Tibial artery (tissue), 4 donors: ENCODE results near the gene SPTBN4.
"Not testable (repeated sequence)": the region's sequence is repeated elsewhere in the genome, so short reads cannot be mapped to it uniquely, and the experiment has no call there.

Experiments used
- DNase-seq, 2 donors: peaks; one replicate each; pipeline ENCODE4 v3.0.0-alpha.2; 2019
- H3K27ac ChIP-seq, 2 donors: fragments of 200-600 bp; sonication (generic) in 1 of 2; 1 replicate in 1 of 2; 2 replicates in 1 of 2; pipeline ENCODE4 v1.5.1; 2018 to 2019; ENCODE audit warnings: mild to moderate bottlenecking in 1 of 2
- H3K27me3 ChIP-seq, 2 donors: fragments of 200-600 bp; sonication (generic) in 1 of 2; one replicate each; pipeline versions ENCODE4 v1.5.1 to v1.6.0; 2016 to 2019
- H3K36me3 ChIP-seq, 3 donors: fragments of 200-600 bp; sonication (generic) in 2 of 3; one replicate each; pipeline ENCODE4 v1.5.1; 2016 to 2019; ENCODE audit warnings: mild to moderate bottlenecking in 2 of 3
- H3K4me1 ChIP-seq, 4 donors: fragments of 200-600 bp; sonication (generic) in 2 of 4; 1 replicate in 3 of 4; 2 replicates in 1 of 4; pipeline ENCODE4 v1.5.1; 2016 to 2019
- H3K4me3 ChIP-seq, 2 donors: fragments of 200-600 bp; sonication (generic) in 1 of 2; 1 replicate in 1 of 2; 2 replicates in 1 of 2; pipeline ENCODE4 v1.5.1; 2018 to 2019; ENCODE audit warnings: mild to moderate bottlenecking in 2 of 2
- H3K9me3 ChIP-seq, 3 donors: fragments of 200-600 bp; sonication (generic) in 1 of 3; one replicate each; pipeline ENCODE4 v1.5.1; 2016 to 2019
- intact Hi-C: fragments of 100-400 bp; cut with DNase I; formaldehyde crosslinking; loops from one replicate; pipeline ENCODE4 v1.15.0; 2023; ENCODE audit warnings: low total_unique reads
- TF ChIP-seq, protein P1 (sequence below), 2 experiments: fragments of 200-600 bp in 1 of 2; fragments of 450-650 bp in 1 of 2; IDR thresholded peaks; one replicate each; pipeline ENCODE4 v1.5.1; 2017 to 2019; ENCODE audit warnings: antibody characterized with exemption in 2 of 2, mild to moderate bottlenecking in 1 of 2, moderate library complexity in 1 of 2

The SPTBN4 gene

DNA sequence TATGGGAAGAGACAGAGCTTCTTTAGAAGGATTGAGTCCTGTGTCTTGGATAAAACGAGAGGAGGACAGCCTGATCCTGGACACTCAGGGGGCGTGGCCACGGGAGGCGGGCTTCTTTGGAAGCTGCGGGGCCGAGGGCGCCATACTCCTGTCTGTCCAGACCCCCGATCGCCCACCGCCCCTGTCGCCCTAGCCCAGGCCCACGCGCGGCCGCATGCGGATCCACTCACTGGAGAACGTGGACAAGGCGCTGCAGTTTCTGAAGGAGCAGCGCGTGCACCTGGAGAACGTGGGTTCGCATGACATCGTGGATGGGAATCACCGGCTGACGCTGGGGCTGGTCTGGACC is 23.1 kb downstream of the SPTBN4 start:
- intact Hi-C loops, result no loop called here
- DNase-seq, result no peak
- Histone ChIP-seq H3K9me3 (no peaks in the 10 kb centered on the region), H3K36me3 (no peaks in the 10 kb centered on the region), H3K27ac (no peak overlapping the region), H3K4me1 (no peaks in the 10 kb centered on the region), H3K27me3 (peaks cover 0 to 20% of the 10 kb centered on the region in 2 donors), H3K4me3 (no peak overlapping the region)
- TF ChIP-seq, protein P1, sequence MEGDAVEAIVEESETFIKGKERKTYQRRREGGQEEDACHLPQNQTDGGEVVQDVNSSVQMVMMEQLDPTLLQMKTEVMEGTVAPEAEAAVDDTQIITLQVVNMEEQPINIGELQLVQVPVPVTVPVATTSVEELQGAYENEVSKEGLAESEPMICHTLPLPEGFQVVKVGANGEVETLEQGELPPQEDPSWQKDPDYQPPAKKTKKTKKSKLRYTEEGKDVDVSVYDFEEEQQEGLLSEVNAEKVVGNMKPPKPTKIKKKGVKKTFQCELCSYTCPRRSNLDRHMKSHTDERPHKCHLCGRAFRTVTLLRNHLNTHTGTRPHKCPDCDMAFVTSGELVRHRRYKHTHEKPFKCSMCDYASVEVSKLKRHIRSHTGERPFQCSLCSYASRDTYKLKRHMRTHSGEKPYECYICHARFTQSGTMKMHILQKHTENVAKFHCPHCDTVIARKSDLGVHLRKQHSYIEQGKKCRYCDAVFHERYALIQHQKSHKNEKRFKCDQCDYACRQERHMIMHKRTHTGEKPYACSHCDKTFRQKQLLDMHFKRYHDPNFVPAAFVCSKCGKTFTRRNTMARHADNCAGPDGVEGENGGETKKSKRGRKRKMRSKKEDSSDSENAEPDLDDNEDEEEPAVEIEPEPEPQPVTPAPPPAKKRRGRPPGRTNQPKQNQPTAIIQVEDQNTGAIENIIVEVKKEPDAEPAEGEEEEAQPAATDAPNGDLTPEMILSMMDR (IDR thresholded peaks at IDR 0.05), result no peak

GRCh38 chr19:40492274-40492673 is 25.5 kb downstream of the SPTBN4 start:
- DNase-seq, result no peak
- Histone ChIP-seq H3K27ac (no peak overlapping the region), H3K27me3 (peaks cover 0 to 13% of the 10 kb centered on the region in 2 donors), H3K4me3 (no peak overlapping the region), H3K9me3 (no peaks in the 10 kb centered on the region), H3K4me1 (no peaks in the 10 kb centered on the region), H3K36me3 (no peaks in the 10 kb centered on the region)
- intact Hi-C loops, result no loop called here
- TF ChIP-seq, protein P1 (IDR thresholded peaks at IDR 0.05), result no peak

GRCh38 chr19:40493778-40494177 is 27.0 kb downstream of the SPTBN4 start:
- TF ChIP-seq, protein P1 (IDR thresholded peaks at IDR 0.05), result no peak
- no peak overlapping the region for H3K4me3 ChIP-seq
- H3K9me3 ChIP-seq, result no peaks in the 10 kb centered on the region
- H3K4me1 ChIP-seq, result no peaks in the 10 kb centered on the region
- DNase-seq, result no peak
- no peaks in the 10 kb centered on the region for H3K27me3 ChIP-seq
- intact Hi-C loops, result no loop called here
- H3K36me3 ChIP-seq, result no peaks in the 10 kb centered on the region
- H3K27ac ChIP-seq, result no peak overlapping the region

DNA sequence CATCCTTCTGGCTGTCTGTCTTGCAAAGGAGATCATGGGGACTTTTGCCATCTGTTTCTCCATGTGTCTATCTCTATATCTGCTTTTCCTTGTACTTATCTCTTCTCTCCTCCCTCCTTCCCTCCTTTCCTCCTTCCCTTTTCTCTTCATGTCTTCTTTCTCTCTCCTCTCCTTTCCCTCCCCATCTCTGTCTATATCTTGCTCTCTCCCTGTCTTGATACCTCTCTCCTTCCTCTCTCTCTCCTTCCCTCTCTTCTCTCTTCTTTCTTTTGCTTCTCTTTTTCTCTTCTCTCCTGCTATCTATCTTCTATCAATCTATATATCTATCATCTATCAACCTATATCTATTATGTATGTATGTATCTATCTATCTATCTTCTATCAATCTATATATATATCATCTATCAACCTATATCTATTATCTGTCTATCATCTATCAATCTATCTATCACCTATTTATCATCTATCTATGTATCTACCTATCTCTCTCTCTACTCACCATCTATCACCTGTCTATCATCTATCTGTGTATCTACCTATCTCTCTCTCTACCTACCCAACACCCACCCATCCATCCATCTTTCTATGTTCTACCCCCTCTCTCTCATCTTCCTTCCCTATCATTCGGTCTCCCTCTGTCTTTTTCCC is 27.5 kb downstream of the SPTBN4 start:
- no peaks in the 10 kb centered on the region for H3K36me3 ChIP-seq

DNA sequence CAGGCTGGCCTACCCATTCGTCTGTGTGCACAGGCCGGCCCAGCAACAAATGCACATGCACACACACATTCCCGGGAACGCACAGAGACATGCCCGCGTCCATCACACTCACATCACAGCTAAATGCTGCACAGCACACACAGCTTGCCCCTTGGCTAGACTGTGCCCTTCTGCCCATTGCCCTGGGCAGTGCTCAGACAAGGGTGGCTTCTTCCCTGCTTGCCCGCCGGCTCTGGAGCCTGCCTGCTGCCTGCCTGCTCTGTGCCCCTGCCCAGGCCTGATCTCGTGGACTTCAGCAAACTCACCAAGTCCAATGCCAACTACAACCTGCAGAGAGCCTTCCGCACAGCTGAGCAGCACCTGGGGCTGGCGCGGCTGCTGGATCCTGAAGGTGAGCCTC is 30.4 kb downstream of the SPTBN4 start:
- H3K27me3 ChIP-seq, result no peaks in the 10 kb centered on the region
- H3K9me3 ChIP-seq, result no peaks in the 10 kb centered on the region
- no peak overlapping the region for H3K4me3 ChIP-seq
- H3K4me1 ChIP-seq, result no peaks in the 10 kb centered on the region
- intact Hi-C loops, result no loop called here
- H3K36me3 ChIP-seq, result no peaks in the 10 kb centered on the region
- TF ChIP-seq, protein P1 (IDR thresholded peaks at IDR 0.05), result no peak
- H3K27ac ChIP-seq, result no peak overlapping the region
- no peak for DNase-seq

More for the DNA sequence above, 27.5 kb downstream of the SPTBN4 start:
- Histone ChIP-seq H3K4me1 (no peaks in the 10 kb centered on the region), H3K4me3 (no peak overlapping the region), H3K27ac (no peak overlapping the region), H3K27me3 (no peaks in the 10 kb centered on the region), H3K9me3 (no peaks in the 10 kb centered on the region)
- TF ChIP-seq, protein P1 (IDR thresholded peaks at IDR 0.05), result no peak
- intact Hi-C loops, result no loop called here
- no peak for DNase-seq

DNA sequence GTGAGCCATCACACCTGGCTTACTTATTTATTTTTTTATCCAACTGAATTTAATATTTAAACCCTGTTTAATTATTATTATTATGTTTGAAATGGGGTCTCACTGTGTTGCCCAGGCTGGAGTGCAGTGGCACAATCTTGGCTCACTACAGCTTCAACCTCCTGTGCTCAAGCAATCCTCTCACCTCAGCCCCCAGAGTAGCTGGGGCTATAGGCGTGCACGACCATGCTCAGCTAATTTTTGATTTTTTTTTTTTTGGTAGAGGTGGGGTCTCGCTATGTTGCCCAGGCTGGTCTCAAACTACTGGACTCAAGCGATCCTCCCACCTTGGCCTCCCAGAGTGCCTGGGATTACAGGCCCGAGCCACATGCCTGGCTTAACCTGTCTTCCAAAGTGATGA is 32.5 kb downstream of the SPTBN4 start:
- no peaks in the 10 kb centered on the region for H3K4me1 ChIP-seq

GRCh38 chr19:40500678-40501530 is 34.1 kb downstream of the SPTBN4 start:
- H3K9me3 ChIP-seq, H3K4me3 ChIP-seq, H3K27me3 ChIP-seq, DNase-seq, H3K27ac ChIP-seq, intact Hi-C loops, H3K36me3 ChIP-seq, H3K4me1 ChIP-seq: not testable (repeated sequence)

More for the DNA sequence above, 32.5 kb downstream of the SPTBN4 start:
- Histone ChIP-seq H3K36me3 (no peaks in the 10 kb centered on the region), H3K27ac (no peak overlapping the region), H3K9me3 (no peaks in the 10 kb centered on the region), H3K4me3 (no peak overlapping the region), H3K27me3 (no peaks in the 10 kb centered on the region)
- TF ChIP-seq, protein P1 (IDR thresholded peaks at IDR 0.05), result no peak
- intact Hi-C loops, result no loop called here
- DNase-seq, result no peak
